GM21825 (cell line): ENCODE measurements around the gene CPM.

ENCODE experiments used
- ATAC-seq: cut with Tn5 transposase; IDR thresholded peaks from one replicate; pipeline ENCODE4 v1.9.1; 2021; ENCODE audit warnings: mild to moderate bottlenecking, moderate library complexity; ENCODE audit not compliant: unreplicated experiment

Gene CPM

GRCh38 chr12:68908076-68908475 is 24.9 kb downstream of the CPM start:
- no peak for ATAC-seq

GRCh38 chr12:68905733-68906132 is 27.2 kb downstream of the CPM start:
- ATAC-seq, result no peak

- no peak for ATAC-seq
Observed at GRCh38 chr12:68904351-68904962, 28.5 kb downstream of the CPM start.

- ATAC-seq, result no peak
Observed at GRCh38 chr12:68903511-68903910, 29.5 kb downstream of the CPM start.

- ATAC-seq, result no peak
Observed at GRCh38 chr12:68901551-68901950, 31.4 kb downstream of the CPM start.

GRCh38 chr12:68901145-68901544 is 31.8 kb downstream of the CPM start:
- no peak for ATAC-seq

GRCh38 chr12:68900241-68900640 is 32.7 kb downstream of the CPM start:
- no peak for ATAC-seq

GRCh38 chr12:68899251-68899771 is 33.7 kb downstream of the CPM start:
- ATAC-seq, result no peak

GRCh38 chr12:68896881-68897540 is 36.0 kb downstream of the CPM start:
- ATAC-seq, result peak; percentile 44

GRCh38 chr12:68894276-68894855 is 38.6 kb downstream of the CPM start:
- ATAC-seq, result no peak

GRCh38 chr12:68893741-68894140 is 39.2 kb downstream of the CPM start:
- ATAC-seq, result no peak

GRCh38 chr12:68893201-68893600 is 39.8 kb downstream of the CPM start:
- ATAC-seq, result no peak

GRCh38 chr12:68891141-68891540 is 41.8 kb downstream of the CPM start:
- ATAC-seq, result no peak

GRCh38 chr12:68890701-68891113 is 42.3 kb downstream of the CPM start:
- ATAC-seq, result no peak

- ATAC-seq, result no peak
Observed at GRCh38 chr12:68888243-68888642, 44.7 kb downstream of the CPM start.

GRCh38 chr12:68887641-68888040 is 45.3 kb downstream of the CPM start:
- no peak for ATAC-seq

- no peak for ATAC-seq
Observed at GRCh38 chr12:68886636-68887572, 46.1 kb downstream of the CPM start.

GRCh38 chr12:68885381-68885780 is 47.6 kb downstream of the CPM start:
- ATAC-seq, result no peak

- ATAC-seq, result no peak
Observed at GRCh38 chr12:68884251-68884650, 48.7 kb downstream of the CPM start.

GRCh38 chr12:68883151-68883550 is 49.8 kb downstream of the CPM start:
- no peak for ATAC-seq
